ENCODE data around the gene KCNJ10. TPM values are rescaled to one million over a fixed set of nuclear protein-coding genes. Genes with fewer than 3 reads are reported as not detected.

Gene KCNJ10
- total and polyA plus RNA-seq, 2 of the 13 experiments (the other 11 are each of a cell fraction or from before 2014, with no cell fraction given): 4.4 to 10.3 TPM

DNA sequence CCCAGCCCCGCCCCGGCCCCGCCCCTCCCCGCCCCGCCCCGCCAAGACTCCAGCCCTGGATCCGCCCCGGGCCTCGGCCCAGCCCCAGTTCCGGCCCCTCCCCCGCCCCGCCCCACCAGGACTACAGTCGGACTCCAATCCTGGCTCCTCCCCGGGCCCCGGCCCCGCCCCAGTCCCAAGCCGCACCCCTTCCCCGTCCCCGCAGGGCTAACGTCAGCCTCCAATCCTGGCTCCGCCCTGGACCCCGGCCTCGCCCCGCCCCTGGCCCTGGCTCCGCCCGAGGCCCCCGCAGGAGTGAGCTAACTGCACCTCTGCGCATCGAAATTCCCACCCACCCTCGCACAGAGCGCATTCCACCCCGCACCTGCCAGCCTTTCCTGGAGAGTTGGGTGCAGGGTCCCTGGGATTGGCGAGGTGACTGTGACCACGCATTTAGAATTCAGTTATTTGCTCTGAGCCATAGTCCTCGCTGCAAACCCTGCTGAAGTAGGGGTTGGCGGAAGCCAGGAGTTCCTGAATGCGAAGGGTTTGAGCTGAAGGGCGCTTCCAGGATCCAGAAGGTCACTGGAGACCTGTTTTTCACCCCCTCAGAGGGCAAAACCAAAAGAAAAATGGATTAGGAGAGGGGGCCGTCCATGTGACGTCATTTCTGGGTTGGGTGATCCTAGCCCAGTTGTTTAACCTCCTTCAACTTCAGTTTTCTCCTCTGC, 29.0 kb upstream of the KCNJ10 start (continued):
- TF ChIP-seq BATF2 (CRISPR knock-in tag; IDR thresholded peaks at IDR 0.05) (no peak), POLR2AphosphoS5 (IDR thresholded peaks at IDR 0.05; ENCODE audit: low read depth, low read length) (peak; percentile 61), SKI (IDR thresholded peaks at IDR 0.05; ENCODE audit: partially characterized antibody) (no peak), ZNF567 (CRISPR knock-in tag; IDR thresholded peaks at IDR 0.05; ENCODE audit: borderline replicate concordance) (no peak), PAWR (CRISPR knock-in tag; IDR thresholded peaks at IDR 0.05; ENCODE audit: borderline replicate concordance) (no peak), ELF3 (CRISPR knock-in tag; IDR thresholded peaks at IDR 0.05) (0 out of 2 replicates have a peak, but pooled peaks have one; percentile 14), ZSCAN20 (CRISPR knock-in tag; IDR thresholded peaks at IDR 0.05; ENCODE audit: borderline replicate concordance) (no peak), ZBTB21 (CRISPR knock-in tag; IDR thresholded peaks at IDR 0.05) (0 out of 2 replicates have a peak, but pooled peaks have one; percentile 20), POLR2A (IDR thresholded peaks at IDR 0.05; ENCODE audit: insufficient read depth in 1 of 2, low read depth in 2 of 2, low read length in 2 of 2) (peak; percentile 20 to 72; a peak in 2 of 4 replicates), ZNF235 (CRISPR knock-in tag; IDR thresholded peaks at IDR 0.05; ENCODE audit: borderline replicate concordance) (no peak), CREB1 (IDR thresholded peaks at IDR 0.05) (peak; percentile 95), CREB1 (CRISPR knock-in tag; IDR thresholded peaks at IDR 0.05) (peak; percentile 65), SP5 (CRISPR knock-in tag; IDR thresholded peaks at IDR 0.05; ENCODE audit: borderline replicate concordance, low read depth) (peak; percentile 51), ZNF260 (CRISPR knock-in tag; IDR thresholded peaks at IDR 0.05; ENCODE audit: borderline replicate concordance, low read depth) (no peak), ATF1 (CRISPR knock-in tag; IDR thresholded peaks at IDR 0.05) (peak; percentile 57; the same call in 1 of the 2 replicates), HMG20A (CRISPR knock-in tag; IDR thresholded peaks at IDR 0.05; ENCODE audit: borderline replicate concordance) (no peak), SMC3 (IDR thresholded peaks at IDR 0.05; ENCODE audit: low read length) (no peak), BRCA1 (CRISPR knock-in tag; IDR thresholded peaks at IDR 0.05) (0 out of 2 replicates have a peak, but pooled peaks have one; percentile 39), KDM5B (CRISPR knock-in tag; IDR thresholded peaks at IDR 0.05; ENCODE audit: borderline replicate concordance) (no peak), ZNF350 (CRISPR knock-in tag; IDR thresholded peaks at IDR 0.05; ENCODE audit: borderline replicate concordance, low read depth) (peak; percentile 35; the same call in 1 of the 2 replicates), ZNF619 (CRISPR knock-in tag; IDR thresholded peaks at IDR 0.05) (no peak), REPIN1 (CRISPR knock-in tag; IDR thresholded peaks at IDR 0.05; ENCODE audit: borderline replicate concordance, low read depth) (0 out of 2 replicates have a peak, but pooled peaks have one; percentile 28)
- TF ChIP-seq, protein P1, sequence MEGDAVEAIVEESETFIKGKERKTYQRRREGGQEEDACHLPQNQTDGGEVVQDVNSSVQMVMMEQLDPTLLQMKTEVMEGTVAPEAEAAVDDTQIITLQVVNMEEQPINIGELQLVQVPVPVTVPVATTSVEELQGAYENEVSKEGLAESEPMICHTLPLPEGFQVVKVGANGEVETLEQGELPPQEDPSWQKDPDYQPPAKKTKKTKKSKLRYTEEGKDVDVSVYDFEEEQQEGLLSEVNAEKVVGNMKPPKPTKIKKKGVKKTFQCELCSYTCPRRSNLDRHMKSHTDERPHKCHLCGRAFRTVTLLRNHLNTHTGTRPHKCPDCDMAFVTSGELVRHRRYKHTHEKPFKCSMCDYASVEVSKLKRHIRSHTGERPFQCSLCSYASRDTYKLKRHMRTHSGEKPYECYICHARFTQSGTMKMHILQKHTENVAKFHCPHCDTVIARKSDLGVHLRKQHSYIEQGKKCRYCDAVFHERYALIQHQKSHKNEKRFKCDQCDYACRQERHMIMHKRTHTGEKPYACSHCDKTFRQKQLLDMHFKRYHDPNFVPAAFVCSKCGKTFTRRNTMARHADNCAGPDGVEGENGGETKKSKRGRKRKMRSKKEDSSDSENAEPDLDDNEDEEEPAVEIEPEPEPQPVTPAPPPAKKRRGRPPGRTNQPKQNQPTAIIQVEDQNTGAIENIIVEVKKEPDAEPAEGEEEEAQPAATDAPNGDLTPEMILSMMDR (CRISPR knock-in tag; IDR thresholded peaks at IDR 0.05): peak; percentile 10; the same call in 1 of the 2 replicates
- TF ChIP-seq, protein P2, sequence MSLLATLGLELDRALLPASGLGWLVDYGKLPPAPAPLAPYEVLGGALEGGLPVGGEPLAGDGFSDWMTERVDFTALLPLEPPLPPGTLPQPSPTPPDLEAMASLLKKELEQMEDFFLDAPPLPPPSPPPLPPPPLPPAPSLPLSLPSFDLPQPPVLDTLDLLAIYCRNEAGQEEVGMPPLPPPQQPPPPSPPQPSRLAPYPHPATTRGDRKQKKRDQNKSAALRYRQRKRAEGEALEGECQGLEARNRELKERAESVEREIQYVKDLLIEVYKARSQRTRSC (CRISPR knock-in tag; IDR thresholded peaks at IDR 0.05; ENCODE audit: low read depth): no peak

Measured in HepG2 (cell line).